ENCODE measurements around the gene RNF213.

The RNF213 gene

GRCh38 chr17:80376531-80376930, 115.9 kb downstream of the RNF213 start:
- no peak overlapping the region for H3K4me3 ChIP-seq (ENCODE audit: low read depth, low read length)
- TF ChIP-seq MYC (IDR thresholded peaks at IDR 0.05; ENCODE audit: low read depth, low read length) (no peak), MAX (IDR thresholded peaks at IDR 0.05; ENCODE audit: low read depth, low read length) (no peak), CTCF (IDR thresholded peaks at IDR 0.05; ENCODE audit: low read depth, low read length) (no peak)
- no peak for DNase-seq (ENCODE audit: low read depth)

- TF ChIP-seq MYC (IDR thresholded peaks at IDR 0.05; ENCODE audit: low read depth, low read length) (no peak), POLR2A (IDR thresholded peaks at IDR 0.05; ENCODE audit: extremely low read depth, insufficient read length) (no peak), MAX (IDR thresholded peaks at IDR 0.05; ENCODE audit: low read depth, low read length) (no peak), CTCF (IDR thresholded peaks at IDR 0.05; ENCODE audit: low read depth, low read length) (no peak)
- H3K4me3 ChIP-seq (ENCODE audit: low read depth, low read length): no peak overlapping the region
- no peak for DNase-seq (ENCODE audit: low read depth)
Measured at GRCh38 chr17:80377798-80378197, 117.1 kb downstream of the RNF213 start.

- TF ChIP-seq CTCF (IDR thresholded peaks at IDR 0.05; ENCODE audit: low read depth, low read length): no peak
- no peak for TF ChIP-seq POLR2A (IDR thresholded peaks at IDR 0.05; ENCODE audit: extremely low read depth, insufficient read length)
- TF ChIP-seq MAX (IDR thresholded peaks at IDR 0.05; ENCODE audit: low read depth, low read length): no peak
- no peak for TF ChIP-seq MYC (IDR thresholded peaks at IDR 0.05; ENCODE audit: low read depth, low read length)
- no peak overlapping the region for H3K4me3 ChIP-seq (ENCODE audit: low read depth, low read length)
- no peak for DNase-seq (ENCODE audit: low read depth)
Measured at GRCh38 chr17:80379348-80379747, 118.7 kb downstream of the RNF213 start.

GRCh38 chr17:80380068-80380467, 119.4 kb downstream of the RNF213 start:
- H3K4me3 ChIP-seq (ENCODE audit: low read depth, low read length): no peak overlapping the region
- no peak for DNase-seq (ENCODE audit: low read depth)
- TF ChIP-seq MYC (IDR thresholded peaks at IDR 0.05; ENCODE audit: low read depth, low read length) (no peak), POLR2A (IDR thresholded peaks at IDR 0.05; ENCODE audit: extremely low read depth, insufficient read length) (no peak), MAX (IDR thresholded peaks at IDR 0.05; ENCODE audit: low read depth, low read length) (no peak), CTCF (IDR thresholded peaks at IDR 0.05; ENCODE audit: low read depth, low read length) (no peak)

- H3K4me3 ChIP-seq (ENCODE audit: low read depth, low read length): no peak overlapping the region
- TF ChIP-seq MYC (IDR thresholded peaks at IDR 0.05; ENCODE audit: low read depth, low read length) (no peak), POLR2A (IDR thresholded peaks at IDR 0.05; ENCODE audit: extremely low read depth, insufficient read length) (no peak), CTCF (IDR thresholded peaks at IDR 0.05; ENCODE audit: low read depth, low read length) (no peak), MAX (IDR thresholded peaks at IDR 0.05; ENCODE audit: low read depth, low read length) (no peak)
- no peak for DNase-seq (ENCODE audit: low read depth)
Measured at GRCh38 chr17:80380555-80381002, 119.9 kb downstream of the RNF213 start.

All from NB4 (cell line).